Stimulated activated CD4-positive, alpha-beta T cell treated with anti-CD3 and anti-CD28 coated beads, Interleukin-1b, Interleukin-23, amount 100 ng/mL, for 48 hours (primary cell): ENCODE measurements around the gene SLC8B1.
A peak's percentile ranks its signal among the peaks of the same experiment; 100 is the strongest.

Source experiments
- DNase-seq: peaks from one replicate; pipeline ENCODE4 v3.0.0-alpha.2; 2020

SLC8B1 gene

GRCh38 chr12:113267621-113268020 lies 67.3 kb downstream of the SLC8B1 start:
- DNase-seq, result no peak

- DNase-seq, result no peak
Measured at GRCh38 chr12:113266106-113266895, 68.6 kb downstream of the SLC8B1 start.

- DNase-seq, result no peak
Measured at GRCh38 chr12:113263431-113263963, 71.4 kb downstream of the SLC8B1 start.

- no peak for DNase-seq
Measured at GRCh38 chr12:113262710-113263109, 72.2 kb downstream of the SLC8B1 start.

- peak; percentile 44 for DNase-seq
Measured at GRCh38 chr12:113261847-113262470, 73.0 kb downstream of the SLC8B1 start.

GRCh38 chr12:113260636-113261300 lies 74.1 kb downstream of the SLC8B1 start:
- no peak for DNase-seq

GRCh38 chr12:113260127-113260526 lies 74.8 kb downstream of the SLC8B1 start:
- DNase-seq, result no peak

GRCh38 chr12:113257564-113257963 lies 77.3 kb downstream of the SLC8B1 start:
- no peak for DNase-seq

- DNase-seq, result no peak
Measured at GRCh38 chr12:113254298-113254697, 80.6 kb downstream of the SLC8B1 start.

GRCh38 chr12:113253532-113254285 lies 81.2 kb downstream of the SLC8B1 start:
- DNase-seq, result no peak

GRCh38 chr12:113252494-113252893 lies 82.4 kb downstream of the SLC8B1 start:
- DNase-seq, result no peak

GRCh38 chr12:113251404-113252070 lies 83.4 kb downstream of the SLC8B1 start:
- DNase-seq, result no peak

- no peak for DNase-seq
Measured at GRCh38 chr12:113250045-113250444, 84.9 kb downstream of the SLC8B1 start.

- DNase-seq, result no peak
Measured at GRCh38 chr12:113249546-113249945, 85.4 kb downstream of the SLC8B1 start.

- no peak for DNase-seq
Measured at GRCh38 chr12:113248842-113249435, 86.0 kb downstream of the SLC8B1 start.
